Activated naive CD8-positive, alpha-beta T cell (primary cell): ENCODE measurements around the gene TMEM240.
"Not testable (repeated sequence)": the region's sequence is repeated elsewhere in the genome, so short reads cannot be mapped to it uniquely, and the experiment has no call there.

ENCODE experiments used
- H3K27ac Mint-ChIP-seq: one replicate; pipeline ENCODE4 v1.8.0; 2021; ENCODE audit warnings: mixed read lengths
- H3K27me3 Mint-ChIP-seq: one replicate; pipeline ENCODE4 v1.8.0; 2021; ENCODE audit warnings: mixed read lengths
- H3K36me3 Mint-ChIP-seq: one replicate; pipeline ENCODE4 v1.8.0; 2021; ENCODE audit warnings: mixed read lengths
- H3K4me1 Mint-ChIP-seq: one replicate; pipeline ENCODE4 v1.8.0; 2021; ENCODE audit warnings: low read depth, mixed read lengths
- H3K4me3 Mint-ChIP-seq: one replicate; pipeline ENCODE4 v1.8.0; 2021; ENCODE audit warnings: mild to moderate bottlenecking, mixed read lengths
- H3K9me3 Mint-ChIP-seq: one replicate; pipeline ENCODE4 v1.8.0; 2021; ENCODE audit warnings: low read depth, mixed read lengths

Gene TMEM240

DNA sequence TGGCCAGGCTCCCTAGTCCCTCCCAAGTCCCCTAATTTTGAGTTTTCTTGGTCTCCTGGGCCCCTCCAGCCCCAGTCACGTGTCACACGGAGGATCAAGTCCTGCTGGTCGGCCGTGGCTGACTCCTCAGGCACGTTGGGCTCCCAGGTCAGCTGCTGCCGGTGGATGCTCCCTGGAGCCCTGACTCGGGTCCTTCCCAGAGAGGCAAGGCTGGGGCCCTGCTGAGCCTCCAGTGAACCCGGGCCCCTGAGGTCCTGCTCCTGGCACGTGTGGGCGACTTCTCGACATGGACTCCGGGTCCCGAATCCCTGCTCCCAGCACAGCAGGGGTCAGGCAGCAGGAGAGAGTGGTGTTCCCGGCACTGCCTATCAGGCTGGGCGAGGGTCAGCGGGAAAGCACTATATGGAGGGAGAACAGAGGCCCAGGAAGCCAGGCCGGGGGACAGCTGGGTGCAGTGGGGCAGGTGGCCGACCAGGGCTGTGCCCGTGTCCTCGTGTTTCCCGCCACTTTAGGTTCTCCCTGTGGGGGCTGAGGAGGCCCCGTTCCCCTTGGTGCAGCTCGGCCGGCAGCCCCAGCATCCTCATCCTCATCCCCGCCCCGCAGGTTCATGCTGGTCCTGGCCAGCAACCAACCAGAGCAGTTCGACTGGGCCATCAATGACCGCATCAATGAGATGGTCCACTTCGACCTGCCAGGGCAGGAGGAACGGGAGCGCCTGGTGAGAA is 13.2 kb downstream of the TMEM240 start:
- no peak overlapping the region for H3K4me3 Mint-ChIP-seq
- H3K36me3 Mint-ChIP-seq = peaks cover 6% of the 10 kb centered on the region
- no peaks in the 10 kb centered on the region for H3K4me1 Mint-ChIP-seq
- no peak overlapping the region for H3K27ac Mint-ChIP-seq
- H3K9me3 Mint-ChIP-seq = no peaks in the 10 kb centered on the region
- no peaks in the 10 kb centered on the region for H3K27me3 Mint-ChIP-seq

GRCh38 chr1:1526476-1526875 is 13.9 kb downstream of the TMEM240 start:
- H3K4me1 Mint-ChIP-seq, H3K27ac Mint-ChIP-seq, H3K9me3 Mint-ChIP-seq, H3K27me3 Mint-ChIP-seq, H3K4me3 Mint-ChIP-seq, H3K36me3 Mint-ChIP-seq: not testable (repeated sequence)

DNA sequence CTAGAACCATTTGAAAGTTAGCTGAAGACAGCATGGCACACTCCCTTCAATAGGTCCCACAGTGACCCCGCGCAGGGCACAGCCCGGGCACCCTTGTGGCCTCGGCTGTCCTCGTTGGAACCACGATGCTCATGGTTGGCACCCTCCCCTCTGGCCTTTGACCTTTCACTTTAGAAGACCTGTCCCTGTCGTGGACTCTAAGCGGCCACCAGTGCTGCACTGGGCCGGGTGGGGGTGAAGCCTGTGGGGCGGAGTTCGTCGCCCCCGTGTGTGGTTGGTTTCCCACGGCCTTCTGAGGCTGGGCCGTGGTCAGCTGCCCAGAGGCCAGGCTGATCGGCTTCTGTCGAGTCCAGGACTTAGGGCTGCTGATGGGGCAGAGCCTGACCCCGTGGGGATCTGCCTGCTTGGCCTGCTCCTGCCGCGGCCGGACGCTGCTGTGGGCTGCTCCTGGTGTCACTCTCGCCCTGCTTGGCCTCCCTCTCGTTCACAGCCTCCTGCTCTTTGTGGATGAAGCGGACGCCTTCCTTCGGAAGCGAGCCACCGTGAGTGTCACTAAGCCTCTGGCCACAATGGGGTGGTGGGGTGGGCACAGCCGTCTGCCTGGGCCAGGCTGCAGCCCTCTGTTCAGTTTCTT is 15.6 kb downstream of the TMEM240 start:
- not testable (repeated sequence) for H3K9me3 Mint-ChIP-seq, H3K4me3 Mint-ChIP-seq, H3K27me3 Mint-ChIP-seq, H3K36me3 Mint-ChIP-seq, H3K4me1 Mint-ChIP-seq, H3K27ac Mint-ChIP-seq

DNA sequence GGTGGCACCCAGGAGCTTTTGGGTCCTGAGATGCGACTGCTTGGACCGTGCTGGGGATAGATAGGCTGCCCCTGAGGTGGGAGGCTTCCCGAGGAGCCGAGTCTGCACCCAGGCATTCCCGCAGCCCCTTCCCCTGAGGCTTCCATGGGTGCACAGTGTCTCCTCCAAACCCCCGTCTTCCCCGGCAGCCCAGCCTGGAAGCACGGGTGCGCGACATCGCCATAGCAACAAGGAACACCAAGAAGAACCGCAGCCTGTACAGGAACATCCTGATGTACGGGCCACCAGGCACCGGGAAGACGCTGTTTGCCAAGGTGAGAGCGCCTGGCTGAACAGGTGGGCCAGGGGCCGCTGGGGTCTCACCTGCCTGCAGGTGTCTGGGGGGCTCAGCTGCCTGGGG is 16.8 kb downstream of the TMEM240 start:
- H3K4me1 Mint-ChIP-seq, H3K9me3 Mint-ChIP-seq, H3K4me3 Mint-ChIP-seq, H3K27me3 Mint-ChIP-seq, H3K27ac Mint-ChIP-seq, H3K36me3 Mint-ChIP-seq: not testable (repeated sequence)

GRCh38 chr1:1523226-1523625 is 17.2 kb downstream of the TMEM240 start:
- not testable (repeated sequence) for H3K27me3 Mint-ChIP-seq, H3K4me1 Mint-ChIP-seq, H3K27ac Mint-ChIP-seq, H3K4me3 Mint-ChIP-seq, H3K9me3 Mint-ChIP-seq, H3K36me3 Mint-ChIP-seq

DNA sequence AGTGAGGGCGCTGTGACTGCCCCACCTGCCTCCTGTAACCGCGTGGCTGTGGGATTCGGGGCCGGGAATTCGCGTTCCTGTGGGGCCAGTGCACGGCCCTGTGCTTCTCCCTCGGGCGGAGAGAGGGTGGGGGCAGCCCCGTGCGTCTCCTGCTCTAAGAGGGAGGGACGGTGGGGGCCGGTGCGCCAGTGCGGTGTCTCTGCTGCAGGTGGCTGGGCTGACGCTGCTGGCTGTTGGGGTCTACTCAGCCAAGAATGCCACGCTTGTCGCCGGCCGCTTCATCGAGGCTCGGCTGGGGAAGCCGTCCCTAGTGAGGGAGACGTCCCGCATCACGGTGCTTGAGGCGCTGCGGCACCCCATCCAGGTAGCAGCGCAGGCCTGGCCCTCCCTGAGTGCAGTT is 17.9 kb downstream of the TMEM240 start:
- H3K27me3 Mint-ChIP-seq, H3K36me3 Mint-ChIP-seq, H3K9me3 Mint-ChIP-seq, H3K4me3 Mint-ChIP-seq, H3K4me1 Mint-ChIP-seq, H3K27ac Mint-ChIP-seq: not testable (repeated sequence)

DNA sequence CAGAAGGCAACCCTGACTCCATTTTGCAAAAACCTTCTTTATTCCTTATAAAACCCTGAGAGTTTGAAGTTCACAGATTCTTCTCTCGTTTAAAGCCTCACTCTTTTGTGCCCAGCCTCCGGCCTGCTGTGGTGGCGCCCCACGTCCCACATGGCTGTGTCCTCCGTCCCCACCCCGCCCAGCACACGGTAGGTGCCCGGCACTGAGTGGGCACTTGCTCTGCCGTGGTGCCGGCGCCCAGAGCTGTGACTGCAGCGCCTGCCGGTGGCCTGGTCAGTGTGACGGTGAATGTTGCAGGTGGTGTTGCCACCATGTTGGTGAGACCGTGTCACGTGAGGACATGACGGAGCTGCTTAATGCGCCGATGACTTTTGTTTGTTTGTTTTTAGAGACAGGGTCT is 19.1 kb downstream of the TMEM240 start:
- no peak overlapping the region for H3K27ac Mint-ChIP-seq
- no peaks in the 10 kb centered on the region for H3K27me3 Mint-ChIP-seq
- H3K36me3 Mint-ChIP-seq = no peaks in the 10 kb centered on the region
- H3K4me1 Mint-ChIP-seq = no peaks in the 10 kb centered on the region
- no peak overlapping the region for H3K4me3 Mint-ChIP-seq
- H3K9me3 Mint-ChIP-seq = no peaks in the 10 kb centered on the region

DNA sequence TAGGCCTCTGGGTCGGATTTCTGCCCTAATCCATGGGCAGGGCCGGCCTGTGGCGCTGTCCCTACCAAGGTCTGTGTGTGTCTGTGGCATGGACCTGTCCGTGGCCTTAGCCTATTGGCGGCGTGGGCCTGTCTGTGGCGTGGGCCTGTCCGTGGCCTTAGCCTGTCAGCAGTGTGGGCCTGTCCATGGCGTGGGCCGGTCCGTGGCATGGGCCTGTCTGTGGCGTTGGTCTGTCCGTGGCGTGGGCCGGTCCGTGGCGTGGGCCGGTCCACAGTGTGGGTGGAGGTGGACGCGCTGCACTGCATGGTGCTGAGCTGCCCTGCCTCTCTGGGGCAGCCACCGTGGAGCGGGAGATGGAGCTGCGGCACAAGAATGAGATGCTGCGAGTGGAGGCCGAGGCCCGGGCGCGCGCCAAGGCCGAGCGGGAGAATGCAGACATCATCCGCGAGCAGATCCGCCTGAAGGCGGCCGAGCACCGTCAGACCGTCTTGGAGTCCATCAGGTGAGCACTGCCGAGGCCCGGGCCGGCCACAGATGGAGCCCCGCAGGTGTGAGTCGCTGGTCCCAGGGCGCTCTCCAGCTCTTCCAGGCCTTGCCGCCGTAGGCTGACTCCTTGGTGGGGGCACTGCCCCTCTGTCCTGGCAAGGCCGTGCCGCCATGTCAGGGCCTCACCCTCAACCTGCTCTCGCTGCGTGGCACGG is 20.5 kb downstream of the TMEM240 start:
- H3K4me3 Mint-ChIP-seq = not testable (repeated sequence)

DNA sequence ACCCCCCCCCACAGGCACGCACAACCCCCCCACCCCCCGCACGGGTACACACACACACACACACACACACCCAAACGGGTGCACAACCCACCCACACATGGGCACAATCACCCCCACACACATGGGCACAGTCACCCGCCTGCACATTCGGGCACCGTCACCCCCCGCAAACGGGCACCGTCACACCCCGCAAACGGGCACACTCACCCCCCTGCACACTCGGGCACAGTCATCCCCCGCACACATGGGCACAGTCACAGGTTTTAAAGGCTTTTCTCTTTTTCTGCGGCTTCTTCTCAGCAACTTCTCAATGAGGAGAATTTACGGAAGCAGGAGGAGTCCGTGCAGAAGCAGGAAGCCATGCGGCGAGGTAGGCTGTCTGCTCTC is 21.8 kb downstream of the TMEM240 start:
- H3K4me3 Mint-ChIP-seq = not testable (repeated sequence)

More for the DNA sequence above, 20.5 kb downstream of the TMEM240 start:
- not testable (repeated sequence) for H3K9me3 Mint-ChIP-seq, H3K36me3 Mint-ChIP-seq, H3K27me3 Mint-ChIP-seq, H3K4me1 Mint-ChIP-seq, H3K27ac Mint-ChIP-seq

GRCh38 chr1:1517973-1518620 is 22.3 kb downstream of the TMEM240 start:
- Mint-ChIP-seq H3K27ac (no peak overlapping the region), H3K36me3 (no peaks in the 10 kb centered on the region), H3K4me3 (no peak overlapping the region), H3K27me3 (no peaks in the 10 kb centered on the region), H3K4me1 (peaks cover 4% of the 10 kb centered on the region), H3K9me3 (no peaks in the 10 kb centered on the region)

More for the DNA sequence above, 21.8 kb downstream of the TMEM240 start:
- not testable (repeated sequence) for H3K4me1 Mint-ChIP-seq, H3K27me3 Mint-ChIP-seq, H3K36me3 Mint-ChIP-seq, H3K27ac Mint-ChIP-seq, H3K9me3 Mint-ChIP-seq

DNA sequence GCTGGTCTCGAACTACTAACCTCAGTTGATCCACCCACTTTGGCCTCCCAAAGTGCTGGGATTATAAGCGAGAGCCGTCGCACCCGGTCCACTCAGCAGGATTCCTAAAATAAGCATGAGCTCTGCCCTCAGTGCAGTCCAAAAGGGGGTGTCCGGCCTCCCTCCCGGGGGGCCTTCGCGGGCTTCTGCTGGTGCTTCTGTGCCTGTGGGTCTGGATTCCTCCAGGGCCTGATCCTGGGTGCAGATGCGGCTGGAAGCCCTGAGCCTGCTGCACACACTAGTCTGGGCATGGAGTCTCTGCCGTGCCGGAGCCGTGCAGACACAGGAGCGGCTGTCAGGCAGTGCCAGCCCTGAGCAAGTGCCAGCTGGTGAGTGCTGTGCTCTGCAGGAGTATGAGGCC is 23.5 kb downstream of the TMEM240 start:
- H3K27me3 Mint-ChIP-seq, H3K27ac Mint-ChIP-seq, H3K4me3 Mint-ChIP-seq, H3K9me3 Mint-ChIP-seq, H3K4me1 Mint-ChIP-seq, H3K36me3 Mint-ChIP-seq: not testable (repeated sequence)

DNA sequence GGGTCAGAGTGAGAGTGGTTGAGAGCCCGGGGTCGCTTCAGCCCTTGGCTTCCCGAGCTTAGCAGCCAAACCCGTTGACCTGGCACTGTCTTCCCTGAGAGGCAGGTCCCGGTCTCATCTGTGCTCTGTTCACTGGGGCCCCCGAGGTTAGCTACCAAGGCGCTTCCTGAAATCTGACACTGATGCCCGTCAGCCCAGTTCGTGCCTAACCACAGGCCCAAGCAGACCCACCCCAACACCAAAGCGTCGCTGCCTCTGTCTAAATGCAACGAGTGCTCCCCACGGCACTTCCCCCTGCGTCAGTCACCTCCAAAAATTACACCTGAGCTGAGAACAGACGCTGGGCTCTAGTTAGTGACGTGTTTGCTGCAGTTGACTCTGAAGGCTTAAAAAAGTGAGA is 26.0 kb downstream of the TMEM240 start:
- H3K4me1 Mint-ChIP-seq = peaks cover 10% of the 10 kb centered on the region
- H3K36me3 Mint-ChIP-seq, H3K27ac Mint-ChIP-seq, H3K4me3 Mint-ChIP-seq, H3K9me3 Mint-ChIP-seq, H3K27me3 Mint-ChIP-seq: not testable (repeated sequence)

- not testable (repeated sequence) for H3K9me3 Mint-ChIP-seq, H3K27ac Mint-ChIP-seq, H3K27me3 Mint-ChIP-seq, H3K36me3 Mint-ChIP-seq
- H3K4me3 Mint-ChIP-seq = peak overlapping the region; percentile 84
- peaks cover 10% of the 10 kb centered on the region for H3K4me1 Mint-ChIP-seq
These were observed 26.7 kb downstream of the TMEM240 start for GRCh38 chr1:1513675-1514074.

- not testable (repeated sequence) for H3K27ac Mint-ChIP-seq
- peaks cover 10% of the 10 kb centered on the region for H3K4me1 Mint-ChIP-seq
These were observed 28.0 kb downstream of the TMEM240 start for GRCh38 chr1:1512425-1512824.

DNA sequence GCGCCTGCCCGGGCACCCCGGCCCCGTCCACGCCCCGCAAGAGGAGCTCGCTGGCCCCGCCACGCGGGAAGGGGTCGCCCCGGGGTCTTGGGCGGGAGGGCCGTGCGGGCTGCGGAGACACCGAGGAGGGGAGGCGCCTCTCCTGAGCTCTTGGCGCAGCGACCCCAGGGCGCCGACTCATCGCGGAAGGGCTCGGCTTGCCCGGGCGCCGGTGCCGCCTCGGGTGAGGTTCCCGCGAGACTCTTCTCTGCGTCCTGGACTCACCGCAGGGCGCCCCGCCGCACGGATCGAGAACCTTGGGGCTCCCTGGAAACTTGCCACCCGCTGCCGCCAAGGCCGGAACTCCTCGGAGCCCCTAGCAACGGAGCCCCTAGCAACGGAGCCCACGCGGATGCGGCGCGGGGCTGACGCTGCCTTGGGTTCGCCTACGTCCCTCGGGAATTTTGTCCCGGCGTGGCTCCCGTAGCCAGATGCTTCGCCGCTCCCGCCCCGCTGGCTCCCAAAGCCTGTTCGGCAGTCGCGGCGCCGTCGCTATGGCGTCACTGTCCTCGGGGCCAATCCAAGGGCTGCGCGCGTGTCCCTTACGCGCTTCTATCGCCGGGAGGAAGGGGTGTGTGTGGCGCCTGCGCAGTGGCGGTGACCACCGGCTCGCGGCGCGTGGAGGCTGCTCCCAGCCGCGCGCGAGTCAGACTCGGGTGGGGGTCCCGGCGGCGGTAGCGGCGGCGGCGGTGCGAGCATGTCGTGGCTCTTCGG is 28.7 kb downstream of the TMEM240 start, which contains the start of gene ATAD3A:
ATAD3A (plus strand) TSS at position 630 of the 753 bp plus-strand sequence; CDS start at position 737, 107 bp downstream.
- H3K4me3 Mint-ChIP-seq = peak within 1 kb of the TSS; percentile 95
- H3K27me3 Mint-ChIP-seq = no peaks in the 10 kb centered on the region
- H3K9me3 Mint-ChIP-seq = no peaks in the 10 kb centered on the region
- H3K4me1 Mint-ChIP-seq = peaks cover 11% of the 10 kb centered on the region
- peak within 1 kb of the TSS; percentile 87 for H3K27ac Mint-ChIP-seq
- no peaks in the 10 kb centered on the region for H3K36me3 Mint-ChIP-seq

More at GRCh38 chr1:1512425-1512824, 28.0 kb downstream of the TMEM240 start:
- H3K27me3 Mint-ChIP-seq, H3K9me3 Mint-ChIP-seq, H3K36me3 Mint-ChIP-seq: not testable (repeated sequence)
- peak overlapping the region; percentile 85 for H3K4me3 Mint-ChIP-seq
